Measurements from ENCODE around the gene SYPL1. TPM values are rescaled to one million over a fixed set of nuclear protein-coding genes. Genes with fewer than 3 reads are reported as not detected.

Gene SYPL1
- total RNA-seq, 1 experiment from 2014 or later, result 78.0 TPM

GRCh38 chr7:106155027-106155426 lies 42.9 kb upstream of the SYPL1 start:
- H3K36me3 ChIP-seq (ENCODE audit: control insufficient read depth in 1 of 2, insufficient read depth in 2 of 2, low read length in 2 of 2), result no peaks in the 10 kb centered on the region
- 0 out of 2 replicates have a peak, but pooled peaks cover 3% of the 10 kb centered on the region for H3K27me3 ChIP-seq (ENCODE audit: insufficient read depth, low read length)
- no peaks in the 10 kb centered on the region for H3K9me2 ChIP-seq (ENCODE audit: insufficient read depth)
- no peak for ATAC-seq
- H3K79me2 ChIP-seq (ENCODE audit: insufficient read depth, low read length), result no peaks in the 10 kb centered on the region
- H3K4me2 ChIP-seq (ENCODE audit: low read length), result no peak overlapping the region
- TF ChIP-seq JUND (IDR thresholded peaks at IDR 0.05) (no peak), POLR2AphosphoS5 (IDR thresholded peaks at IDR 0.05; ENCODE audit: low read depth, low read length) (no peak), TCF7L2 (IDR thresholded peaks at IDR 0.05; ENCODE audit: borderline replicate concordance, extremely low read depth, insufficient read depth, insufficient read length) (no peak), EZH2 (IDR thresholded peaks at IDR 0.05) (no peak)
- H4K20me1 ChIP-seq (ENCODE audit: insufficient read depth), result no peaks in the 10 kb centered on the region
- ChIA-PET RAD21 (ENCODE audit: low non-redundant PET in 1 of 2, low total read pairs in 2 of 2, uncharacterized antibody in 2 of 2, unreplicated experiment in 2 of 2) (no interaction called here), CTCF (interaction anchor here (1.2 to 3.1 kb wide), 7 partner anchors 97 to 390 kb away, joined by 3 to 20 read pairs (median 7); no protein-coding TSS in a partner anchor), POLR2A (interaction anchor here (2.2 kb wide), 1 partner anchor 90 kb away, joined by 5 read pairs; no protein-coding TSS in a partner anchor)
- H2AFZ ChIP-seq (ENCODE audit: low read depth, low read length, poor library complexity, severe bottlenecking), result no peak overlapping the region
- no peak overlapping the region for H3K9ac ChIP-seq (ENCODE audit: low read length)
- DNase-seq (ENCODE audit: low read depth, low spot score), result no peak
- BruUV-seq (replicated peaks), result no TSS peak
- peaks cover 0 to 8% of the 10 kb centered on the region in 2 experiments; a peak in 1 of 4 replicates for H3K4me1 ChIP-seq (ENCODE audit: control insufficient read depth in 1 of 2, insufficient read depth in 2 of 2, low read length in 2 of 2)
- H3K9me3 ChIP-seq (ENCODE audit: control insufficient read depth in 1 of 2, insufficient read depth in 1 of 2, low read depth in 1 of 2, low read length in 2 of 2), result 0 out of 4 replicates have a peak, but pooled peaks cover 0 to 3% of the 10 kb centered on the region in 2 experiments
- H3K27ac ChIP-seq (ENCODE audit: low read depth, low read length), result no peak overlapping the region
- intact Hi-C loops (cut with micrococcal nuclease), result no loop called here
- H3K4me3 ChIP-seq (replicated peaks in 1 of 2; ENCODE audit: low read depth in 1 of 2, low read length in 2 of 2), result no peak overlapping the region

- ChIA-PET POLR2A (interaction anchor here (2.2 kb wide), 1 partner anchor 89 kb away, joined by 5 read pairs; no protein-coding TSS in a partner anchor), CTCF (interaction anchor here (0.6 to 3.1 kb wide), 15 partner anchors 11 to 389 kb away, joined by 3 to 20 read pairs (median 5); no protein-coding TSS in a partner anchor), RAD21 (ENCODE audit: low non-redundant PET in 1 of 2, low total read pairs in 2 of 2, uncharacterized antibody in 2 of 2, unreplicated experiment in 2 of 2) (interaction anchor here (0.6 to 1.6 kb wide), 5 partner anchors 95 to 394 kb away, joined by 3 to 8 read pairs (median 3); no protein-coding TSS in a partner anchor)
- H3K4me1 ChIP-seq (ENCODE audit: control insufficient read depth in 1 of 2, insufficient read depth in 2 of 2, low read length in 2 of 2), result peaks cover 0 to 8% of the 10 kb centered on the region in 2 experiments; a peak in 1 of 4 replicates
- H3K27ac ChIP-seq (ENCODE audit: low read depth, low read length), result no peak overlapping the region
- H3K4me3 ChIP-seq (replicated peaks in 1 of 2; ENCODE audit: low read depth in 1 of 2, low read length in 2 of 2), result no peak overlapping the region
- peak; percentile 100 for ATAC-seq
- TF ChIP-seq CTCF (IDR thresholded peaks at IDR 0.05 in 2 of 3, conservative IDR thresholded peaks at IDR 0.05 in 1 of 3; ENCODE audit: borderline replicate concordance in 1 of 3, insufficient read depth in 1 of 3, low read depth in 2 of 3, low read length in 2 of 3) (peak; percentile 90 to 95 (median 92)), CBX3 (IDR thresholded peaks at IDR 0.05; ENCODE audit: low read depth) (no peak), RAD21 (IDR thresholded peaks at IDR 0.05; ENCODE audit: low read depth) (peak; percentile 99)
- no peaks in the 10 kb centered on the region for H3K79me2 ChIP-seq (ENCODE audit: insufficient read depth, low read length)
- H3K9me3 ChIP-seq (ENCODE audit: control insufficient read depth in 1 of 2, insufficient read depth in 1 of 2, low read depth in 1 of 2, low read length in 2 of 2), result no peaks in the 10 kb centered on the region
- 0 out of 2 replicates have a peak, but pooled peaks cover 3% of the 10 kb centered on the region for H3K27me3 ChIP-seq (ENCODE audit: insufficient read depth, low read length)
- peak overlapping the region; percentile 48 for H3K4me2 ChIP-seq (ENCODE audit: low read length)
- no peaks in the 10 kb centered on the region for H4K20me1 ChIP-seq (ENCODE audit: insufficient read depth)
- intact Hi-C loops (cut with micrococcal nuclease), result loop anchor here (1.0 to 2.0 kb wide), 2 partner anchors 97 to 393 kb away; no protein-coding TSS in a partner anchor
- no peaks in the 10 kb centered on the region for H3K9me2 ChIP-seq (ENCODE audit: insufficient read depth)
- H3K36me3 ChIP-seq (ENCODE audit: control insufficient read depth in 1 of 2, insufficient read depth in 2 of 2, low read length in 2 of 2), result no peaks in the 10 kb centered on the region
- peak; percentile 57 for DNase-seq (ENCODE audit: low read depth, low spot score)
- H3K9ac ChIP-seq (ENCODE audit: low read length), result no peak overlapping the region
- peak overlapping the region; percentile 92 for H2AFZ ChIP-seq (ENCODE audit: low read depth, low read length, poor library complexity, severe bottlenecking)
- no TSS peak for BruUV-seq (replicated peaks)
Observed at GRCh38 chr7:106153891-106154449, 41.9 kb upstream of the SYPL1 start.

All from HCT116 (cell line).